ENCODE results near the gene ADARB1. TPM values are rescaled to one million over a fixed set of nuclear protein-coding genes. Genes with fewer than 3 reads are reported as not detected.

ADARB1 gene
- total and polyA plus RNA-seq, 2 experiments from 2014 or later: 4.8 to 14.8 TPM

- H3K36me3 Mint-ChIP-seq (ENCODE audit: low read depth): no peaks in the 10 kb centered on the region
- no peaks in the 10 kb centered on the region for H3F3A ChIP-seq (replicated peaks; ENCODE audit: low read depth)
- ATAC-seq: no peak
Measured at GRCh38 chr21:45126983-45127382, 52.6 kb downstream of the ADARB1 start.

More at GRCh38 chr21:45126983-45127382, 52.6 kb downstream of the ADARB1 start:
- Histone ChIP-seq H3K4me3 (no peak overlapping the region), H3K4me2 (no peak overlapping the region), H3K4me1 (ENCODE audit: insufficient read depth) (no peaks in the 10 kb centered on the region), H3K36me3 (ENCODE audit: insufficient read depth) (no peaks in the 10 kb centered on the region), H3K79me2 (replicated peaks; ENCODE audit: insufficient read depth) (no peaks in the 10 kb centered on the region), H2AFZ (no peak overlapping the region), H3K9me2 (ENCODE audit: insufficient read depth) (no peaks in the 10 kb centered on the region), H4K20me1 (replicated peaks; ENCODE audit: insufficient read depth) (peaks cover 6% of the 10 kb centered on the region; the same call in 1 of the 2 replicates), H3K27ac (ENCODE audit: low read depth) (no peak overlapping the region), H3K27me3 (ENCODE audit: insufficient read depth) (no peaks in the 10 kb centered on the region)
- no peak for DNase-seq (ENCODE audit: low spot score)
- TF ChIP-seq STAT1 (IDR thresholded peaks at IDR 0.05; ENCODE audit: unreplicated experiment) (no peak), ZNF462 (CRISPR knock-in tag; IDR thresholded peaks at IDR 0.05) (no peak), CREB1 (CRISPR knock-in tag; IDR thresholded peaks at IDR 0.05; ENCODE audit: low read depth) (no peak)
- Mint-ChIP-seq H3K27ac (no peak overlapping the region), H3K4me3 (no peak overlapping the region), H3K9me3 (no peaks in the 10 kb centered on the region), H3K27me3 (ENCODE audit: insufficient read depth, low read depth, poor library complexity) (peaks cover 3% of the 10 kb centered on the region), H3K4me1 (no peaks in the 10 kb centered on the region)
